ENCODE results near the gene UGGT2.

Gene UGGT2

GRCh38 chr13:96053003-96053703, at the start of gene UGGT2:
UGGT2 (minus strand) TSS chr13:96053401; CDS start chr13:96053312, 89 bp downstream.
- Histone ChIP-seq H3K36me3 (ENCODE audit: insufficient read depth, low read length) (no peaks in the 10 kb centered on the region), H3K4me1 (ENCODE audit: insufficient read depth, low read length) (peaks cover 6% of the 10 kb centered on the region), H3K4me3 (ENCODE audit: low read length) (peak within 1 kb of the TSS; percentile 88), H3K9me3 (ENCODE audit: low read length) (no peaks in the 10 kb centered on the region), H2AFZ (ENCODE audit: low read depth, low read length) (peak within 1 kb of the TSS; percentile 92), H3K27me3 (ENCODE audit: insufficient read depth, low read length) (no peaks in the 10 kb centered on the region)

- no peak overlapping the region for H3K4me3 ChIP-seq (ENCODE audit: low read length)
- H3K27me3 ChIP-seq (ENCODE audit: insufficient read depth, low read length) = peaks cover 11% of the 10 kb centered on the region
- no peak overlapping the region for H2AFZ ChIP-seq (ENCODE audit: low read depth, low read length)
- H3K9me3 ChIP-seq (ENCODE audit: low read length) = no peaks in the 10 kb centered on the region
- H3K36me3 ChIP-seq (ENCODE audit: insufficient read depth, low read length) = no peaks in the 10 kb centered on the region
- H3K4me1 ChIP-seq (ENCODE audit: insufficient read depth, low read length) = no peaks in the 10 kb centered on the region
These were observed 47.4 kb upstream of the UGGT2 start for GRCh38 chr13:96100457-96101220.

- peaks cover 12% of the 10 kb centered on the region for H3K4me1 ChIP-seq (ENCODE audit: insufficient read depth, low read length)
- H2AFZ ChIP-seq (ENCODE audit: low read depth, low read length) = no peak overlapping the region
- H3K4me3 ChIP-seq (ENCODE audit: low read length) = no peak overlapping the region
- H3K27me3 ChIP-seq (ENCODE audit: insufficient read depth, low read length) = peaks cover 63% of the 10 kb centered on the region
- no peaks in the 10 kb centered on the region for H3K9me3 ChIP-seq (ENCODE audit: low read length)
- H3K36me3 ChIP-seq (ENCODE audit: insufficient read depth, low read length) = no peaks in the 10 kb centered on the region
These were observed 40.2 kb upstream of the UGGT2 start for GRCh38 chr13:96093296-96094006.

GRCh38 chr13:96091164-96092117, 38.2 kb upstream of the UGGT2 start:
- Histone ChIP-seq H3K4me3 (ENCODE audit: low read length) (peak overlapping the region; percentile 7), H2AFZ (ENCODE audit: low read depth, low read length) (peak overlapping the region; percentile 81), H3K4me1 (ENCODE audit: insufficient read depth, low read length) (peaks cover 12% of the 10 kb centered on the region)

GRCh38 chr13:96090240-96091101, 37.3 kb upstream of the UGGT2 start:
- Histone ChIP-seq H3K36me3 (ENCODE audit: insufficient read depth, low read length) (no peaks in the 10 kb centered on the region), H3K27me3 (ENCODE audit: insufficient read depth, low read length) (peaks cover 77% of the 10 kb centered on the region), H3K4me1 (ENCODE audit: insufficient read depth, low read length) (peaks cover 18% of the 10 kb centered on the region), H3K4me3 (ENCODE audit: low read length) (peak overlapping the region; percentile 52), H2AFZ (ENCODE audit: low read depth, low read length) (peak overlapping the region; percentile 91), H3K9me3 (ENCODE audit: low read length) (no peaks in the 10 kb centered on the region)

More at GRCh38 chr13:96091164-96092117, 38.2 kb upstream of the UGGT2 start:
- Histone ChIP-seq H3K9me3 (ENCODE audit: low read length) (no peaks in the 10 kb centered on the region), H3K36me3 (ENCODE audit: insufficient read depth, low read length) (no peaks in the 10 kb centered on the region), H3K27me3 (ENCODE audit: insufficient read depth, low read length) (peaks cover 79% of the 10 kb centered on the region)

- Histone ChIP-seq H3K4me3 (ENCODE audit: low read length) (peak within 1 kb of the TSS; percentile 52), H2AFZ (ENCODE audit: low read depth, low read length) (peak within 1 kb of the TSS; percentile 91), H3K4me1 (ENCODE audit: insufficient read depth, low read length) (peaks cover 19% of the 10 kb centered on the region), H3K9me3 (ENCODE audit: low read length) (no peaks in the 10 kb centered on the region), H3K27me3 (ENCODE audit: insufficient read depth, low read length) (peaks cover 72% of the 10 kb centered on the region), H3K36me3 (ENCODE audit: insufficient read depth, low read length) (no peaks in the 10 kb centered on the region)
These were observed 36.6 kb upstream of the UGGT2 start, which contains the start of gene HS6ST3 for GRCh38 chr13:96089749-96090239. HS6ST3 (plus strand) TSS chr13:96090107.

- H2AFZ ChIP-seq (ENCODE audit: low read depth, low read length) = no peak overlapping the region
- H3K27me3 ChIP-seq (ENCODE audit: insufficient read depth, low read length) = peaks cover 65% of the 10 kb centered on the region
- H3K36me3 ChIP-seq (ENCODE audit: insufficient read depth, low read length) = no peaks in the 10 kb centered on the region
- H3K4me3 ChIP-seq (ENCODE audit: low read length) = no peak overlapping the region
- peaks cover 19% of the 10 kb centered on the region for H3K4me1 ChIP-seq (ENCODE audit: insufficient read depth, low read length)
- no peaks in the 10 kb centered on the region for H3K9me3 ChIP-seq (ENCODE audit: low read length)
These were observed 35.9 kb upstream of the UGGT2 start for GRCh38 chr13:96089139-96089538.

GRCh38 chr13:96086736-96087135, 33.5 kb upstream of the UGGT2 start:
- Histone ChIP-seq H3K27me3 (ENCODE audit: insufficient read depth, low read length) (peaks cover 47% of the 10 kb centered on the region), H3K4me3 (ENCODE audit: low read length) (no peak overlapping the region), H3K36me3 (ENCODE audit: insufficient read depth, low read length) (no peaks in the 10 kb centered on the region), H2AFZ (ENCODE audit: low read depth, low read length) (no peak overlapping the region), H3K9me3 (ENCODE audit: low read length) (no peaks in the 10 kb centered on the region), H3K4me1 (ENCODE audit: insufficient read depth, low read length) (peaks cover 19% of the 10 kb centered on the region)

- Histone ChIP-seq H3K27me3 (ENCODE audit: insufficient read depth, low read length) (peaks cover 17% of the 10 kb centered on the region), H3K4me3 (ENCODE audit: low read length) (no peak overlapping the region), H3K4me1 (ENCODE audit: insufficient read depth, low read length) (peaks cover 7% of the 10 kb centered on the region), H3K36me3 (ENCODE audit: insufficient read depth, low read length) (no peaks in the 10 kb centered on the region), H2AFZ (ENCODE audit: low read depth, low read length) (no peak overlapping the region), H3K9me3 (ENCODE audit: low read length) (no peaks in the 10 kb centered on the region)
These were observed 29.4 kb upstream of the UGGT2 start for GRCh38 chr13:96082640-96083039.

- no peak overlapping the region for H2AFZ ChIP-seq (ENCODE audit: low read depth, low read length)
- peaks cover 7% of the 10 kb centered on the region for H3K4me1 ChIP-seq (ENCODE audit: insufficient read depth, low read length)
These were observed 28.7 kb upstream of the UGGT2 start for GRCh38 chr13:96081888-96082287.

GRCh38 chr13:96080676-96081075, 27.5 kb upstream of the UGGT2 start:
- no peak overlapping the region for H3K4me3 ChIP-seq (ENCODE audit: low read length)
- no peaks in the 10 kb centered on the region for H3K36me3 ChIP-seq (ENCODE audit: insufficient read depth, low read length)
- peaks cover 3% of the 10 kb centered on the region for H3K4me1 ChIP-seq (ENCODE audit: insufficient read depth, low read length)
- no peaks in the 10 kb centered on the region for H3K9me3 ChIP-seq (ENCODE audit: low read length)
- no peak overlapping the region for H2AFZ ChIP-seq (ENCODE audit: low read depth, low read length)
- H3K27me3 ChIP-seq (ENCODE audit: insufficient read depth, low read length) = peaks cover 10% of the 10 kb centered on the region

More at GRCh38 chr13:96081888-96082287, 28.7 kb upstream of the UGGT2 start:
- Histone ChIP-seq H3K27me3 (ENCODE audit: insufficient read depth, low read length) (peaks cover 12% of the 10 kb centered on the region), H3K9me3 (ENCODE audit: low read length) (no peaks in the 10 kb centered on the region), H3K36me3 (ENCODE audit: insufficient read depth, low read length) (no peaks in the 10 kb centered on the region), H3K4me3 (ENCODE audit: low read length) (no peak overlapping the region)
